Glomerular visceral epithelial cell (primary cell): Measurements from ENCODE around the gene STXBP6.
A peak's percentile ranks its signal among the peaks of the same experiment; 100 is the strongest.

ENCODE experiments used
- DNase-seq: peaks from one replicate; pipeline ENCODE4 v3.0.0-alpha.2; 2016; ENCODE audit errors: extremely low spot score

Gene STXBP6

DNA sequence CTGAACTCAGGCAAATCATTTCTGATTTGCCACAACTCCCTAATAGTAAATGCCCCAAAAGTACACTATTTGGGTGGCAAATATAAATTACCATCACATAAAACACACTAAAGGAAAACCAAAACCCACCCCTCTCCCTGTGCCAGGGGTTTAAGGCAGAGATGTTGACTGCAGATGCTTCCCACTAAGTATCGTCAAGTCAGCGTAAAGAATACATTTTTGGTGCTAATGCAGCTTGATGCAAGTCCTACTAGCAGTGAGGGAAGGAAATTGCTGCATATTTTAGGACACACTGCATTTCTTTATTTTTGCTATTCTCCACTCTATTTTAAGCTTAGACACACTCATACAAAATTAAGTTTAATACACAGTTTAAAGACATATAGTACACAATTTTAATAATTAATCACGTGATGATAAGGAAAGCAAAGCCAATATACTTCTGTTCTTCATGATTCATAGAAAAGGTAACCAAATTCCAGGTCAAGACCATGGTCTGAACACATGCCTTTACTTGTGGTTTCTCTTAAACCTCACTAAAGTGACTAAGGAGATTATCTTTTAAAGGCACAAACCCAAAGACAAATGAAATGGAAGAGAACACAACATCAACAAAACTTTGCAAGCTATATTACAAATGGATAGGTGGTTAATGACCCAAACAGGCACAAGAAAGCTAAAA lies 162.2 kb downstream of the STXBP6 start:
- peak; percentile 14 for DNase-seq

DNA sequence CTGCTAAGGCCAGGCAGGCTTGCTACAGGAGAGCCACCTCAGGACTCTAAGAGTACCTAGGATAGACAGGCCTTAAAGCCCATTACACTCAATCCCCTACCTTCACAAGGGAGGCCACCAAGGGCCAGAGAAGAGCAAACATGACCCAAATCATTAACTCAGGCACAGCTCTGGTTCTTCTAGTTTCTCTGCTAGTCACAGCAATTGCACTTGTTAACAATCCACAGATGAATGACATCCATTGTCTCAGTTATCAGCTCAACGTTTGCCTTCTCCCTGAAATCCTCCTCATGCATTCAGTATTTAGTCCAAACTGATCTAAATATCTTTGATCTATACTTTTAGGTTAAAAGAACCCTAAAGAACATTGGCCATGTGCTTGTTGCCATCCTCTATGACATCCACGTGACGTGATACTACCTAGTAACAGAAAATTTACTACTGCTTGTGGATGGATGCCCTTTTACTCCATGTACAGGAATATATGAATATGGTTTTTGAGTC lies 164.5 kb downstream of the STXBP6 start:
- DNase-seq = no peak

GRCh38 chr14:24883576-24883975 lies 166.4 kb downstream of the STXBP6 start:
- no peak for DNase-seq

GRCh38 chr14:24881116-24881893 lies 168.6 kb downstream of the STXBP6 start:
- DNase-seq = no peak

DNA sequence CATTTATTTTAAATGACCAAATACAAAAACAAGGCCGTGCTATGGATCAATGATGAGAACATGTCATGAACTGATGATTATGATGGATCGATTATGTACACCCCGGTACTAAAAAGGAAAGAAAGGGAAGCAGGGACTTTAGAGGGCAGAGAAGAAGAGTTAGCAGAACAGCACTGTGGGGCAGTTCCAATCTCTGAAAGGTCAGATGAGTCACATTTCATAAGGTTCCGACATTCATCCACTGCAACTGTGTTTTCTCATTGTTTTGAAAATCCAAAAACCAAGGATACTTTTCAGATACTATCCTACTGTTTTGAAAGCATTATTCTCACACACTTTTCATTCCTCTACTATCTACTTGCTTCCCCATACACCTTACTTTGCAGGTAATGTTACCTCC lies 169.3 kb downstream of the STXBP6 start:
- no peak for DNase-seq

- no peak for DNase-seq
Measured at GRCh38 chr14:24879661-24880386, 170.1 kb downstream of the STXBP6 start.

- DNase-seq = no peak
Measured at GRCh38 chr14:24876996-24877395, 173.0 kb downstream of the STXBP6 start.

DNA sequence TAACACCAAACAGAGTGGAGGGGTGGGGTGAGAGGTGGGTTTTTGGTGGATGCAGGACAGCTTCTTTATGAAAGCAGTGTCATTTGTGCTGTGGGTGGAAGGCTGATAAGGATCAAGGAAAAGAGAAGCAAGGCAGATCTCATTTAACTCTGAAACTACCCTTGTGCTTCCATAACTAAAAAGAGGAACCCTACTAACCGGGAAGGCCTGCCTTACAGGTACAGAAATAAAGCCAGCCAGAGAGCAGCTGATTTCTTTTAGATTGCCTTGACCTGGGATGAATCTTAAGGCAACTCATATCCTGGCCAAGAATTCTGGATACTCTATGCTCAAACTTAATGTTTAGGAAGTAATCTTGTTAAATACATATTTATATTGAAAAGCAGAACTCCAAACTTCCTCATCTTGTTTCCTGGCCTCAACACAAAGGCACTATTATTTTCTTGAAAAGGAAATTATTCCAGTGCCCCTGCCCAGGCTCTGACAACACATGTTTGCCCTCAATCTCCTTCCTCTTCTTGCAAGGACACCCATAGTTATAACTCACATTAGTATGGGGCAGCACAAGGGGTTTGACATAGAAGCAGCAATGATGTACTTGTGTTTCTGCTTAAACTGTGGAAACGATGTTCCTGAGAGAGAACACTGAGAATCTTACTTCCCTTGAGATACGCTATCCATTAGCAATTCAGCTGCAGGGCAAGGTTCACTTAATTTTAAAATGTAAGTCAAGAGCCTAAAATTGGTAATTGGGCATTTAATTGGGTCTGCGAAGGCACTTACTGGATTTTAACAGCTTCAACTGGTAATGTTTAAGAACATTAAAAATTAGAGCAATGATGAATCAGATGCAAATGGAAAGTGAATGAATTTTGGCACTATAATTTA lies 173.7 kb downstream of the STXBP6 start:
- DNase-seq = no peak

GRCh38 chr14:24875203-24875838 lies 174.6 kb downstream of the STXBP6 start:
- DNase-seq = no peak

- no peak for DNase-seq
Measured at GRCh38 chr14:24874514-24875202, 175.3 kb downstream of the STXBP6 start.

DNA sequence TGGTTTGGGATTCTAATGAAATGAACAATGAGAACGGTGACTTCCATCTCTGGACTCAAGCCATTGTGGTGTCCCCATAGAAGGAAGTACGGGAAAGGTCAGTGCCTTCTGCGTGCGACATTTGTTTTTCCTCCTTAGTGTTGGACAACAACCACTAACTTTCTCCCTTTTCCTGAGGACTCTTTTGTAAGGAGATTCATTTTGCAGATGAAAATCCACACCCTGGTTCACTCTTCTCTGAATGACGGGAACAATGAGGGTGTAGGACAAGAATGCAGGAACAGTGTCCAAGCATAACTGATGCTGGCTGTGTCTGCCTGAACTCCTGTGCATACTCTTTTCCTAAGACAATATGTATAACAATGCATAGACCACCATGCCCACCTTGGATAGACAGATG lies 176.4 kb downstream of the STXBP6 start:
- no peak for DNase-seq

DNA sequence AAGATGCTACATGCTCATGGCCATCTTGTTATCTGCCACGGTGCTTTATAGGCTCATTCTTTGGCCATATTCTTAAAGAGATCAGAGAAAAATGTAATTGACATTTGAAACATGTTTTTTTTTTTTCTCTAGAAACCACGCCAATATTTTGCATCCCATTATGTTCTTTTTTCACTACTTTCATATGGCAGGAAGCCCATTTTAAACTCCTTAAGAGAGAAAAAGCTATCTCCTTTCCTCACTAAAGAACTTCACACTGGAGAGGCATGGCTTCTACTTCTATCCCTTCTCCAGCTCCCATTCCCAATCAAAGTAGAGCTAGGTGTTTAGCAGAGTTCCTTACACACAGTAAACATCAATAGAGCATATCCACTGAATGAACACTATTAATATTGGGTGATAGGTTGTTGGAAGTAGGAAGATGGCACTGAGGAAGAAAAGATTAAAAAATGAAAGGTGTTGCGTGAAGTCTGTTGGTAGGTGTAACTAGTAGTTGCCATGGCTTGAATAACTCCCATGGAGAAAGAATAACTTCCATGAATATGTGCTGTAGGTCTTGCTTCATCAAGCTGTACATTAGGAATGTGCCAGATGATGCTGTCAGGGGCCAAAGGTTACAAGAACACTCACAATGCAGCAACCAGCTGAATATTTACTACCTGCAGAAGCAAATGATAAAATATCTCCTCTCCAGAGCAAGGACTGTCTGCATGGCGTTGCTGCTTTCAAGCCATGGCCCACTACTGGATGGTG lies 178.8 kb downstream of the STXBP6 start:
- DNase-seq = no peak

GRCh38 chr14:24868389-24868788 lies 181.6 kb downstream of the STXBP6 start:
- DNase-seq = no peak

DNA sequence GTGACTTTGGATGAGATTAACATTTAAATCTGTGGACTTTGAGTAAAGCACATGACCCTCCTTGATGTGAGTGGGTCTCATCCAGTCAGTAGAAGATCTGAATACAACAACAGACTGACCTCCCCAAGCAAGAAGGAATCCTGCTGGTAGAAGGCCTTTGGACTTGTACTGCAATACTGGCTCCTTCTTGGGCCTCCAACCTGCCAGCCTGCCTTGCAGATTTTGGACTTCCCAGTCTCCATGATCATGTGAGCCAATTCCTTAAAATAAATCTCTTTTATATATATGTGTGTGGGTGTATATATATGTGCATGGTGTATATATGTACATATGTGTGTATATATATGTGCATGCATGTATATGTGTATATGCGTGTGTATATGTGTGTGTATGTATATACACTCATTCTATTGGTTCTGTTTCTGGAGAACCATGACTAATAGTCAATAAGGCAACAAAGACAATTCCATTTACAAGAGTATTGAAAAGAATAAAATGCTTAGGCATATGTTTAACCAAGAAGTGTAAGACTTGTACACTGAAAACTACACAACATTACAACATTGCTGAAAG lies 183.8 kb downstream of the STXBP6 start:
- no peak for DNase-seq

- no peak for DNase-seq
Measured at GRCh38 chr14:24863968-24864684, 185.8 kb downstream of the STXBP6 start.

DNA sequence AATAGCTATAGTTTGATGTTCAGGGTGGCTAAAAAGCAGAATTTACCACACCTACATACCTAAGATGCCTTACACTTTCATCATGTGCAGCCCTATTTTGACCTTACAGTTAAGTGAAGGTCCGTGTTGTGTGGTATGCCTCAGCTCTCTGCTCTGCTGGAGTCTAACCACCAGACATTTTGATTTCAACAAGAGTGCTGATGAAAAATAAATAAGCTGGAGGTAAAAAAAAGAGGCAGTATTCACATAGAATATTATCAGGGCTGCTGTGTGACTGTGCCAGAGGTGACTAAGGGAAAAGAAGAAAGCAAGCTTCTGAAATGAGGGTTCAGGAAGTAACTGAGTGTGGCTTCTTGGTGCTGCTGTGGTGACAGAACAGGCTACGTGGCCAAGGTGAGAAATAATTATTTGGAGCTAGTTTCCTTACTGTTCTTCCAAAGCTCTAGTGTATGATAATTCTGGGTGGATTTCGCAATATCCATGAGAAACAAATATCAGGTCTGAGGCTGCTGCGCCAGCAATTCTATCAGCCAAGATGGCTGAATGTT lies 188.8 kb downstream of the STXBP6 start:
- DNase-seq = peak; percentile 61

DNA sequence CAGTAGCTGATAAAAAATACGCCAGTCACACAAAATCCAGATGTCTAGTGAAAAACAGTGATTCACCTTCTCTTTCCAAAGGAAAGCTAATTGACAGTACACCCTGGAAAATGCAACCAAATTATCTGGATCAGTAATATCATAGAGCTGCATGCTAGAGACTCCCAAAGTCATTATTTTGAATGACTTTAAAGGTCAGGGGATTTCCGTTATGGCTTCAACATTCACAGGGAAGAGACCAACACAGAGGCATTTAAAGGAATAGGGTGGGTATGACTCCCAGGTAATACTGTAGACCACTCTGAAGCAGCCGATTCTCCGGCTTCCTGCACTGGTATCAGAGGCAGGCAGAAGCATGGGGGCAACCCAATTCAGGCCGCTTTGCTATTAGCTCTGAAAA lies 190.4 kb downstream of the STXBP6 start:
- DNase-seq = no peak

- no peak for DNase-seq
Measured at GRCh38 chr14:24858684-24859083, 191.3 kb downstream of the STXBP6 start.
